Body of pancreas (tissue), 4 donors: ENCODE measurements around the gene GAPVD1. TPM values are rescaled to one million over a fixed set of nuclear protein-coding genes. Genes with fewer than 3 reads are reported as not detected.
"Not testable (repeated sequence)": the region's sequence is repeated elsewhere in the genome, so short reads cannot be mapped to it uniquely, and the experiment has no call there.

Source experiments
- ATAC-seq: fragments of 150-250 bp; one replicate; pipeline ENCODE4 v1.9.1; 2016
- DNase-seq, 4 donors: peaks; one replicate each; pipeline ENCODE4 v3.0.0-alpha.2; 2019
- H3K27ac ChIP-seq, 4 donors: fragments of 200-600 bp; sonication (generic); 1 replicate in 3 of 4; 2 replicates in 1 of 4; pipeline versions ENCODE4 v1.5.1 to v1.6.1; 2016 to 2019; ENCODE audit warnings: mild to moderate bottlenecking in 1 of 4, mixed read lengths in 1 of 4, moderate library complexity in 1 of 4
- H3K27me3 ChIP-seq, 2 donors: fragments of 200-600 bp; sonication (generic); one replicate each; pipeline ENCODE4 v1.6.0; 2016; ENCODE audit warnings: mild to moderate bottlenecking in 1 of 2
- H3K36me3 ChIP-seq, 2 donors: fragments of 200-600 bp; sonication (generic); replicated peaks in 1 of 2; 2 replicates each; pipeline ENCODE4 v1.5.1; 2016; ENCODE audit warnings: low read depth in 2 of 2; ENCODE audit not compliant: insufficient read depth in 1 of 2
- H3K4me1 ChIP-seq: fragments of 200-600 bp; sonication (generic); one replicate; pipeline ENCODE4 v1.6.0; 2016
- H3K4me3 ChIP-seq, 2 donors: fragments of 200-600 bp; sonication (generic); 1 replicate in 1 of 2; 2 replicates in 1 of 2; pipeline ENCODE4 v1.5.1; 2016 to 2019
- H3K9me3 ChIP-seq, 3 donors: fragments of 200-600 bp; sonication (generic); 1 replicate in 2 of 3; 2 replicates in 1 of 3; pipeline ENCODE4 v1.5.1; 2016
- POLR2A ChIP-seq, 3 donors: fragments of 450-650 bp; IDR thresholded peaks; one replicate each; pipeline ENCODE4 v1.6.1; 2016; ENCODE audit warnings: antibody characterized with exemption in 3 of 3, mild to moderate bottlenecking in 2 of 3
- WGBS, 2 donors: methylation state at CpG; one replicate each; pipeline ENCODE4 v1.1.5; 2017; 5-methylcytosine and 5-hydroxymethylcytosine counted together
- intact Hi-C: fragments of 100-400 bp; cut with DNase I; formaldehyde crosslinking; loops from one replicate; pipeline ENCODE4 v1.15.1; 2023
- total RNA-seq, 2 donors: library from RNA; depleted of rRNA; stranded (reverse); fragments of >200 nt; gene quantifications; one replicate each; pipeline ENCODE4 v1.1.0, GENCODE V29; 2016
- TF ChIP-seq, protein P1 (sequence below), 7 experiments: fragments of 450-650 bp in 4 of 7; fragments of 200-600 bp in 3 of 7; sonication (generic) in 3 of 7; IDR thresholded peaks; one replicate each; pipeline ENCODE4 v1.5.1; 2016 to 2019; ENCODE audit warnings: antibody characterized with exemption in 7 of 7

The GAPVD1 gene
- total RNA-seq, 2 donors from 2014 or later = 25.7 to 48.8 TPM

DNA sequence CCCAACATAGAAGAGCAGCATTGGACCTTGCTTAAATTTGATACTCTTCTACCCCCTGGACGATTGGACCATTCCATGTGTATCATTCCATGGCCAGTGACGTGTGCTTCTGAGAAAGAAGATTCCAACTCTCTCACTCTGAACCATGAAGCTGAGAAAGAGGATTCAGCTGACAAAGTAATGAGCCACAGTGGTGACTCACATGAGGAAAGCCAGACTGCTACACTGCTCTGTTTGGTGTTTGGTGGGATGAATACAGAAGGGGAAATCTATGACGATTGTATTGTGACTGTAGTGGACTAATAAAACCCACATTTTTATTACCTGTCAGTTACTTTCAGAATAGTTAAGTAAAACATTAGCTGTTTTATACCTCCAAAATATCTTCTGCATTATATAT is 27.9 kb upstream of the GAPVD1 start:
- no peaks in the 10 kb centered on the region for H3K27me3 ChIP-seq
- peak in 1 of 4 donors; percentile 19 for DNase-seq
- no peak overlapping the region for H3K4me3 ChIP-seq
- peaks cover 40% of the 10 kb centered on the region for H3K4me1 ChIP-seq
- no peaks in the 10 kb centered on the region for H3K9me3 ChIP-seq
- H3K36me3 ChIP-seq = peaks cover 0 to 8% of the 10 kb centered on the region in 2 donors
- no peak for TF ChIP-seq POLR2A (IDR thresholded peaks at IDR 0.05)
- TF ChIP-seq, protein P1, sequence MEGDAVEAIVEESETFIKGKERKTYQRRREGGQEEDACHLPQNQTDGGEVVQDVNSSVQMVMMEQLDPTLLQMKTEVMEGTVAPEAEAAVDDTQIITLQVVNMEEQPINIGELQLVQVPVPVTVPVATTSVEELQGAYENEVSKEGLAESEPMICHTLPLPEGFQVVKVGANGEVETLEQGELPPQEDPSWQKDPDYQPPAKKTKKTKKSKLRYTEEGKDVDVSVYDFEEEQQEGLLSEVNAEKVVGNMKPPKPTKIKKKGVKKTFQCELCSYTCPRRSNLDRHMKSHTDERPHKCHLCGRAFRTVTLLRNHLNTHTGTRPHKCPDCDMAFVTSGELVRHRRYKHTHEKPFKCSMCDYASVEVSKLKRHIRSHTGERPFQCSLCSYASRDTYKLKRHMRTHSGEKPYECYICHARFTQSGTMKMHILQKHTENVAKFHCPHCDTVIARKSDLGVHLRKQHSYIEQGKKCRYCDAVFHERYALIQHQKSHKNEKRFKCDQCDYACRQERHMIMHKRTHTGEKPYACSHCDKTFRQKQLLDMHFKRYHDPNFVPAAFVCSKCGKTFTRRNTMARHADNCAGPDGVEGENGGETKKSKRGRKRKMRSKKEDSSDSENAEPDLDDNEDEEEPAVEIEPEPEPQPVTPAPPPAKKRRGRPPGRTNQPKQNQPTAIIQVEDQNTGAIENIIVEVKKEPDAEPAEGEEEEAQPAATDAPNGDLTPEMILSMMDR (IDR thresholded peaks at IDR 0.05) = no peak
- intact Hi-C loops = no loop called here
- 29 to 34% methylated on average over 3 of the region's 3 CpGs for WGBS, 2 donors
- H3K27ac ChIP-seq = no peak overlapping the region
- peak; percentile 31 for ATAC-seq

DNA sequence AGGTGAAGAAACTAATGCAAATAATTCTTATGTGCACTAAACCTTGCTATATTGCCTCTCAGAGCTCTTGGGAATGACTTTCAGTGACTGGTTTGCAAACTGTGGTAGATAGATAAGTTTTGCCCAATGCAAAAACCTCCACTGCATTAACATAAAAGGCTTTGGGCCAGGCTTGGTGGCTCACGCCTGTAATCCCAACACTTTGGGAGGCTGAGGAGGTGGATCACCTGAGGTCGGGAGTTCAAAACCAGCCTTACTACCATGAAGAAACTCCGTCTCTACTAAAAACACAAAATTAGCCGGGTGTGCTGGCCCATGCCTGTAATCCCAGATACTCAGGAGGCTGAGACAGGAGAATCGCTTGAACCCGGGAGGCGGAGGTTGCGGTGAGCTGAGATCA is 27.5 kb upstream of the GAPVD1 start:
- ATAC-seq, intact Hi-C loops, DNase-seq, H3K4me3 ChIP-seq, H3K9me3 ChIP-seq, H3K36me3 ChIP-seq, H3K27me3 ChIP-seq, H3K27ac ChIP-seq: not testable (repeated sequence)
- peaks cover 42% of the 10 kb centered on the region for H3K4me1 ChIP-seq
- WGBS, 2 donors = 75 to 81% methylated on average over 8 of the region's 8 CpGs

DNA sequence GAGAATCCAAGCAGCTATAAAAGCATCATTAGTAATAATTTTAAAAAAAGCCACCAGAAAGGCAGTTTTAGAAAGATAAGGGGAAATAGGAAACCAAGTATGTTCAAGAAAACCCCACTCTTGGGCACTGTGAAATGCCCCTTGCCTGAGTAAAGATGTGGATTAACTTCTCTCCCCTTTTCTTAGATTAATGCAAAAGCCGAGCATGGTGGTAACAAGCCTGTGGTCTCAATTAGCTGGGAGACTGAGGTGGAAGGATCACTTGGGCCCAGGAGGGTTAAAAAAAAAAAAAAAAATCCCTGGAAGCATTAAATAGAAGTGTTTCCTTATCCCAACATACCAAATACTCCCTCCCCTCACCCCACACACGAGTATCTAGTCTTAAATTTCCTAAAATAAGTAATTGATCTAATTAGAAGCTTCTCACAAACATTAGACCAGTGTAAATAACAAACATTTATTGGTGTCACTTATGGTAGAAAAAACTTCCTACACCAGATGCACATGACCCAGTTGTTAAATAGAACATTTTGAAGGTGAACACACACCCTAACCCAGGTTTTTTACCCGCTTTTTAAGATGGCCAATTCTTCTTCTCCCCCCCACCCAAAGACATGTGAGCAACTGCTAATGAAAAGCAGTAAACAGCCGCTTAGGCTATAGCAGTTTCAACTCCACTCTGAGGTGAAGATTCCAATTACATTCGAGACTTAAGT is 25.7 kb upstream of the GAPVD1 start:
- no peak overlapping the region for H3K4me3 ChIP-seq
- 17 to 19% methylated on average over 5 of the region's 5 CpGs for WGBS, 2 donors
- intact Hi-C loops = no loop called here
- ATAC-seq (no peak), DNase-seq (no peak)
- no peaks in the 10 kb centered on the region for H3K9me3 ChIP-seq
- peak overlapping the region in 1 of 4 donors; percentile 17 for H3K27ac ChIP-seq
- H3K36me3 ChIP-seq = peaks cover 0 to 8% of the 10 kb centered on the region in 2 donors
- no peaks in the 10 kb centered on the region for H3K27me3 ChIP-seq
- H3K4me1 ChIP-seq = peaks cover 47% of the 10 kb centered on the region
- no peak for TF ChIP-seq POLR2A (IDR thresholded peaks at IDR 0.05)
- TF ChIP-seq, protein P1 (IDR thresholded peaks at IDR 0.05) = no peak

DNA sequence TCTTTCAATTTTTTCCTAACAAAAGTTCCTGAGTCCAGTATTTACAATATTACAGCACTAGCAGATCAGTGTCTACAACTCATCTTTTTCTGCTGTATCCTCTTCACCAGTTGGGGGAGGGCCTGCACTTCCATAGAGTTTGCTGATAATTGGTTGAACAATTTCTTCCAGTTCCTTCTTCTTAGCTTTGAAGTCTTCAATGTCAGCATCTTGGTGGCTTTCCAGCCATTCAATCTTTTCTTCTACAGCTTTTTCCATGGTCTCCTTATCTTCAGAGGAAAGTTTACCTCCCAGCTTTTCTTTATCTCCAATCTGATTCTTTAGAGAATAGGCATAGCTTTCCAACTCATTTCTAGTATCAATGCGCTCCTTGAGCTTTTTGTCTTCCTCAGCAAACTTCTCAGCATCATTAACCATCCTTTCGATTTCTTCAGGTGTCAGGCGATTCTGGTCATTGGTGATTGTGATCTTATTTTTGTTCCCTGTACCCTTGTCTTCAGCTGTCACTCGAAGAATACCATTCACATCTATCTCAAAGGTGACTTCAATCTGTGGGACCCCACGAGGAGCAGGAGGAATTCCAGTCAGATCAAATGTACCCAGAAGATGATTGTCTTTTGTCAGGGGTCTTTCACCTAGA is 25.0 kb upstream of the GAPVD1 start:
- H3K36me3 ChIP-seq, DNase-seq, ATAC-seq, H3K27me3 ChIP-seq, intact Hi-C loops, H3K9me3 ChIP-seq, H3K27ac ChIP-seq, H3K4me3 ChIP-seq: not testable (repeated sequence)
- peaks cover 47% of the 10 kb centered on the region for H3K4me1 ChIP-seq
- 26 to 31% methylated on average over 5 of the region's 5 CpGs for WGBS, 2 donors

DNA sequence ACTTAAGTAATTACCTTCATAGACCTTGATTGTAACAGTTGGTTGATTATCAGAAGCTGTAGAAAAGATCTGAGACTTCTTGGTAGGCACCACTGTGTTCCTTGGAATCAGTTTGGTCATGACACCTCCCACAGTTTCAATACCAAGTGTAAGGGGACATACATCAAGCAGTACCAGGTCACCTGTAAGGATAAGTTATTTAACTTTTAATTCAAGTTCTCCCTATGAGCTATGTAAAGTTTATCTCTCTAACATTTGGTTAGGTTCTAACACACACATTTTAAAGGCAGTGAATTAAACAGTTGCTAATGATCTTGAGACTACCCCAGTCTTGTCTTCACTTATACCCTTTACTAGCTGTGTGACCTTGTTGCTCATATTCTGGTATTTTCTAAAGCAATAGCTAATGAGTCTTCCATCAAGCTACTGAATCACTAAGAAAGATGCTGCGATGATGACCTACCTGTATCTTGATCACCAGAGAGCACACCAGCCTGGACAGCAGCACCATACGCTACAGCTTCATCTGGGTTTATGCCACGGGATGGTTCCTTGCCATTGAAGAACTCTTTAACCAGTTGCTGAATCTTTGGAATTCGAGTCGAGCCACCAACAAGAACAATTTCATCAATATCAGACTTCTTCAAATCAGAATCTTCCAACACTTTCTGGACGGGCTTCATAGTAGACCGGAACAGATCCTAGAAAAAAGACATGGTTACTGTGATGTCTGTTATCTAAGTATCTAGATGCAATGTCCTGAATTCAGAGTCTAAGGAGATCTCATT is 23.3 kb upstream of the GAPVD1 start:
- peak overlapping the region in 1 of 4 donors; percentile 1 for H3K27ac ChIP-seq
- intact Hi-C loops = no loop called here
- 31 to 34% methylated on average over 7 of the region's 7 CpGs for WGBS, 2 donors
- DNase-seq (no peak), ATAC-seq (no peak)
- peaks cover 0 to 8% of the 10 kb centered on the region in 2 donors for H3K36me3 ChIP-seq
- TF ChIP-seq, protein P1 (IDR thresholded peaks at IDR 0.05) = no peak
- no peak for TF ChIP-seq POLR2A (IDR thresholded peaks at IDR 0.05)
- peak overlapping the region; percentile 84 to 94 for H3K4me3 ChIP-seq
- H3K4me1 ChIP-seq = peaks cover 55% of the 10 kb centered on the region
- no peaks in the 10 kb centered on the region for H3K9me3 ChIP-seq
- H3K27me3 ChIP-seq = no peaks in the 10 kb centered on the region
